Endothelial cell of umbilical vein (primary cell): ENCODE results near the gene OXER1. TPM values are rescaled to one million over a fixed set of nuclear protein-coding genes. Genes with fewer than 3 reads are reported as not detected.

Experiments used
- BruUV-seq: library from RNA; stranded (reverse); fragments of 400-500 nt; replicated peaks from 2 replicates; lab custom pipeline; 2021; lab: Mats Ljungman, UMichigan
- CTCF ChIA-PET: fragments of 300-600, 350-600 bp; sonication (Branson Sonifier 250); formaldehyde crosslinking; loops from one replicate; lab custom pipeline; 2021; ENCODE audit warnings: antibody characterized with exemption, inconsistent platforms; lab: Charles Lee
- POLR2A ChIA-PET: fragments of 300-600, 350-600 bp; sonication (Branson Sonifier 250); formaldehyde crosslinking; loops from one replicate; lab custom pipeline; 2021; ENCODE audit warnings: antibody characterized with exemption, inconsistent platforms; lab: Charles Lee
- DNase-seq: peaks from one replicate; pipeline ENCODE4 v3.0.0-alpha.2; 2011; ENCODE audit warnings: low read depth, low spot score
- FAIRE-seq: peaks from 2 replicates; lab custom pipeline; 2011; peaks lifted over from hg19 to GRCh38; lab: Jason Lieb, UNC
- H2AFZ ChIP-seq: 2 replicates; pipeline ENCODE4 v1.6.0; 2012; ENCODE audit warnings: low read depth, low read length, control low read depth, inconsistent platforms
- H3K27ac ChIP-seq: 2 replicates; pipeline ENCODE4 v1.5.1; 2011; ENCODE audit warnings: low read depth, mild to moderate bottlenecking, control low read depth, low read length, moderate library complexity; ENCODE audit not compliant: insufficient read depth
- H3K27me3 ChIP-seq, 2 experiments: 2 replicates each; pipeline versions ENCODE4 v1.6.0 to v1.6.1; 2011; ENCODE audit warnings: low read length in 2 of 2, mixed read lengths in 1 of 2; ENCODE audit not compliant: control insufficient read depth in 2 of 2, insufficient read depth in 2 of 2
- H3K36me3 ChIP-seq, 2 experiments: 2 replicates in 1 of 2; 3 replicates in 1 of 2; pipeline ENCODE4 v1.5.1; 2011; ENCODE audit warnings: low read length in 2 of 2, mild to moderate bottlenecking in 1 of 2, moderate library complexity in 1 of 2; ENCODE audit not compliant: control insufficient read depth in 2 of 2, insufficient read depth in 2 of 2; ENCODE audit errors: extremely low read depth in 1 of 2
- H3K4me1 ChIP-seq: 3 replicates; pipeline ENCODE4 v1.5.1; 2011; ENCODE audit warnings: mild to moderate bottlenecking, low read length; ENCODE audit not compliant: control insufficient read depth, insufficient read depth; ENCODE audit errors: extremely low read depth
- H3K4me2 ChIP-seq: 2 replicates; pipeline ENCODE4 v1.6.1; 2011; ENCODE audit warnings: low read length, control low read depth, mixed read lengths; ENCODE audit not compliant: insufficient read depth
- H3K4me3 ChIP-seq, 3 experiments: fragments of 200-600 bp in 1 of 3; sonication (generic), shearing (Covaris generic) in 1 of 3; replicated peaks in 1 of 3; 2 replicates each; pipeline ENCODE4 v1.5.1; 2011 to 2016; ENCODE audit warnings: control low read depth in 3 of 3, low read length in 3 of 3, mild to moderate bottlenecking in 2 of 3, inconsistent platforms in 1 of 3, low read depth in 1 of 3, moderate library complexity in 1 of 3; ENCODE audit not compliant: insufficient read depth in 1 of 3
- H3K79me2 ChIP-seq: 2 replicates; pipeline ENCODE4 v1.6.0; 2012; ENCODE audit warnings: low read length, inconsistent platforms; ENCODE audit not compliant: control insufficient read depth, insufficient read depth
- H3K9ac ChIP-seq: replicated peaks from 2 replicates; pipeline ENCODE3; 2011; ENCODE audit warnings: low read length, control low read depth; ENCODE audit not compliant: insufficient read depth; ENCODE audit errors: extremely low read depth
- H3K9me1 ChIP-seq: replicated peaks from 3 replicates; pipeline ENCODE4 v1.6.0; 2011; ENCODE audit warnings: mild to moderate bottlenecking, low read length; ENCODE audit not compliant: control insufficient read depth, insufficient read depth; ENCODE audit errors: extremely low read depth
- H3K9me3 ChIP-seq: replicated peaks from 2 replicates; pipeline ENCODE4 v1.5.1; 2012; ENCODE audit warnings: low read length, inconsistent platforms; ENCODE audit not compliant: control insufficient read depth, insufficient read depth
- H4K20me1 ChIP-seq: replicated peaks from 2 replicates; pipeline ENCODE3; 2011; ENCODE audit warnings: mild to moderate bottlenecking, low read length; ENCODE audit not compliant: control insufficient read depth, insufficient read depth; ENCODE audit errors: extremely low read depth
- CTCF ChIP-seq, 2 donors: IDR thresholded peaks; 1 replicate in 1 of 2; 2 replicates in 1 of 2; pipeline ENCODE4 v1.5.1; 2011; ENCODE audit warnings: low read length in 2 of 2, mild to moderate bottlenecking in 2 of 2, moderate library complexity in 2 of 2, control low read depth in 1 of 2, inconsistent platforms in 1 of 2, low read depth in 1 of 2; ENCODE audit not compliant: insufficient read depth in 1 of 2; ENCODE audit errors: extremely low read depth in 1 of 2
- EZH2 ChIP-seq: IDR thresholded peaks from 2 replicates; pipeline ENCODE4 v1.6.1; 2012; ENCODE audit warnings: borderline replicate concordance, low read depth, mild to moderate bottlenecking, moderate library complexity, low read length, inconsistent platforms; ENCODE audit not compliant: severe bottlenecking
- FOS ChIP-seq: IDR thresholded peaks from 2 replicates; pipeline ENCODE4 v1.6.1; 2011; ENCODE audit warnings: mild to moderate bottlenecking, low read length, moderate library complexity, borderline replicate concordance; ENCODE audit not compliant: insufficient read depth
- GATA2 ChIP-seq: IDR thresholded peaks from 2 replicates; pipeline ENCODE4 v1.7.0; 2011; ENCODE audit warnings: low read depth, mild to moderate bottlenecking, moderate library complexity, mixed read lengths, low read length; ENCODE audit not compliant: insufficient read length, insufficient read depth
- JUN ChIP-seq: IDR thresholded peaks from 2 replicates; pipeline ENCODE4 v1.6.1; 2011; ENCODE audit warnings: borderline replicate concordance, low read depth; ENCODE audit not compliant: insufficient read length, insufficient read depth
- MAX ChIP-seq: IDR thresholded peaks from 2 replicates; pipeline ENCODE4 v1.6.1; 2011; ENCODE audit not compliant: insufficient read depth, insufficient read length
- MYC ChIP-seq: IDR thresholded peaks from one replicate; pipeline ENCODE4 v1.6.1; 2011; ENCODE audit warnings: mild to moderate bottlenecking, low read depth, low read length
- POLR2A ChIP-seq: IDR thresholded peaks from 2 replicates; pipeline ENCODE4 v1.6.1; 2012; ENCODE audit warnings: low read depth, mild to moderate bottlenecking, control low read depth, low read length
- POLR2AphosphoS5 ChIP-seq: IDR thresholded peaks from 2 replicates; pipeline ENCODE4 v1.6.1; 2012; ENCODE audit warnings: low read depth, mild to moderate bottlenecking, control low read depth, low read length, moderate library complexity; ENCODE audit not compliant: insufficient read depth
- dilution Hi-C: fragments of 300-500 bp; cut with MboI; formaldehyde crosslinking; loops from one replicate; pipeline ENCODE4 v1.15.0; 2019; ENCODE audit warnings: low sequenced_read_pairs; ENCODE audit not compliant: extremely low pct_ligation_motif_present
- intact Hi-C: fragments of 100-400 bp; cut with micrococcal nuclease; formaldehyde crosslinking; loops from one replicate; pipeline ENCODE4 v1.10.0; 2022
- polyA plus RNA-seq, 4 experiments: library from polyadenylated mRNA; depleted of rRNA in 3 of 4; stranded (reverse) in 3 of 4; unstranded in 1 of 4; fragments of >200 nt; gene quantifications; 2 replicates each; pipeline versions ENCODE4 v1.2.1 to v1.2.3, GENCODE V29; 2011 to 2012; ENCODE audit warnings: missing spikeins in 1 of 4
- total RNA-seq: library from RNA; stranded (reverse); gene quantifications from 2 replicates; pipeline ENCODE4 v1.2.3, GENCODE V29; 2021

Gene OXER1
- total and polyA plus RNA-seq, 2 donors (not counting 3 experiments of a cell fraction or from before 2014, with no cell fraction given), result 0.18 TPM

- TF ChIP-seq FOS, result no peak
- no peak for TF ChIP-seq CTCF (IDR thresholded peaks at IDR 0.05; ENCODE audit: extremely low read depth in 1 of 2, insufficient read depth in 1 of 2, low read depth in 1 of 2, low read length in 2 of 2)
- no peak for TF ChIP-seq GATA2
- no peak for TF ChIP-seq POLR2A
- TF ChIP-seq JUN, result no peak
- TF ChIP-seq MYC, result no peak
- no peak for TF ChIP-seq EZH2
- TF ChIP-seq MAX, result no peak
- no peak for TF ChIP-seq POLR2AphosphoS5
- DNase-seq, result no peak
- Histone ChIP-seq H3K79me2 (no peaks in the 10 kb centered on the region), H2AFZ (no peak overlapping the region), H3K9me3 (no peaks in the 10 kb centered on the region), H3K4me3 (no peak overlapping the region), H3K4me1 (no peaks in the 10 kb centered on the region), H4K20me1 (no peaks in the 10 kb centered on the region), H3K27me3 (no peaks in the 10 kb centered on the region), H3K9ac (no peak overlapping the region), H3K27ac (no peak overlapping the region), H3K9me1 (no peaks in the 10 kb centered on the region), H3K4me2 (no peak overlapping the region), H3K36me3 (no peaks in the 10 kb centered on the region)
- intact Hi-C loops (no loop called here), dilution Hi-C loops (no loop called here)
- no peak for FAIRE-seq
- ChIA-PET CTCF (interaction anchor here (1.0 kb wide), 2 partner anchors 14 to 43 kb away, joined by 3 read pairs; no protein-coding TSS in a partner anchor), POLR2A (no interaction called here)
- BruUV-seq, result no TSS peak
Measured at GRCh38 chr2:42771546-42772153, 7.7 kb upstream of the OXER1 start.
